HEK293 (cell line): ENCODE measurements around the gene RBM10.

ENCODE experiments used
- CTCF ChIP-seq: fragments of 450-650 bp; formaldehyde crosslinking; IDR thresholded peaks from 2 replicates; pipeline ENCODE4 v1.5.1; 2016; ENCODE audit warnings: missing biosample characterization, missing genetic modification characterization
- PBX3 ChIP-seq: sonication (generic); formaldehyde crosslinking; IDR thresholded peaks from 2 replicates; pipeline ENCODE4 v1.8.1; 2022; ENCODE audit warnings: mild to moderate bottlenecking, moderate library complexity, missing genetic modification reagents
- YY1 ChIP-seq: fragments of 450-650 bp; formaldehyde crosslinking; IDR thresholded peaks from 2 replicates; pipeline ENCODE4 v1.5.1; 2018; ENCODE audit warnings: missing biosample characterization, missing genetic modification characterization
- ZNF843 ChIP-seq: fragments of 450-650 bp; formaldehyde crosslinking; IDR thresholded peaks from 2 replicates; pipeline ENCODE4 v1.5.1; 2016; ENCODE audit warnings: missing biosample characterization, missing genetic modification characterization

GRCh38 chrX:47233333-47234113 lies 88.5 kb downstream of the RBM10 start:
- TF ChIP-seq CTCF (no peak), ZNF843 (tag by site-specific recombination) (no peak), PBX3 (CRISPR knock-in tag) (no peak; the same call in 1 of the 2 replicates), YY1 (no peak)
